ENCODE measurements around the gene FER1L5.

FER1L5 gene

GRCh38 chr2:96716388-96716787 is 73.8 kb downstream of the FER1L5 start:
- DNase-seq (ENCODE audit: low spot score) = no peak
- no peak for TF ChIP-seq CTCF (IDR thresholded peaks at IDR 0.05; ENCODE audit: borderline replicate concordance, control extremely low read depth, extremely low read depth, insufficient read depth, missing control alignments)
- in situ Hi-C loops (cut with MboI; ENCODE audit: low sequenced_read_pairs, unreplicated experiment) = no loop called here

DNA sequence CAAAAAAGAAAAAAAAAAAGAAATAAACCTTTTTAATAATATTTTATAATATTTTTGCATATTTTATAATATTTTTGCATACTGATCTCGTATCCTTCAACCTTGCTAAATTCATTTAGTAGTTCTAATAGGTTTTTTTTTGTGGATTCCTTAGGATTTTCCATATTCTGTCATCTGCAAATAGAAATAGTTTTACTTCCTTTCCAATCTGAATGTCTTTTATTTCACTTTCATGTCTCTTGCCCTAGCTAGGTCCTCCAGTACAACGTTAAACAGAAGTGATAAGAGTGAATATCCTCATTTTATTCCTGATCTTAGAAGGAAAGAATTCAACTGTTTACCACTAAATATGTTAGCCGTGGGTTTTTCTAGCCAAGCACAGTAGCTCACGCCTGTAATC is 83.6 kb downstream of the FER1L5 start:
- in situ Hi-C loops (cut with MboI; ENCODE audit: low sequenced_read_pairs, unreplicated experiment) = no loop called here
- TF ChIP-seq CTCF (IDR thresholded peaks at IDR 0.05; ENCODE audit: borderline replicate concordance, control extremely low read depth, extremely low read depth, insufficient read depth, missing control alignments) = no peak
- no peak for DNase-seq (ENCODE audit: low spot score)

GRCh38 chr2:96727431-96727830 is 84.9 kb downstream of the FER1L5 start:
- no peak for TF ChIP-seq CTCF (IDR thresholded peaks at IDR 0.05; ENCODE audit: borderline replicate concordance, control extremely low read depth, extremely low read depth, insufficient read depth, missing control alignments)
- in situ Hi-C loops (cut with MboI; ENCODE audit: low sequenced_read_pairs, unreplicated experiment) = no loop called here
- DNase-seq (ENCODE audit: low spot score) = no peak

DNA sequence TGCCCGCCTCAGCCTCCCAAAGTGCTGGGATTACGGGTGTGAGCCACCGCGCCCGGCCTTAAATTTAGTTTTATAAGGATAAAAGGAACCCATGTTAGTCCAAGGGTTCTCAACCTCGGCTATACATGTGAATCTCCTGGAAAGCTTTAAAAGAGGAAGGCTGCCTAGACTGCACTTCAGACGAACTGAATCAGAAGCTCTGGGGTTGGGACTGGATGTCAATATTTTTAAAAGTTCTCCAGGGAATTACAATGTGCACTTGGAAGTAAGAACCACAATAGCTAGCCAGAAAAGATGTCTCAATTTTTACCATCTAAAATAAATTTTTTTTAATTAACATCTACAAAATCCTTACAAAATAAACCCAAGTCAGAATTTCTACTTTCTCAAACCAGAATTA is 87.2 kb downstream of the FER1L5 start:
- no peak for TF ChIP-seq CTCF (IDR thresholded peaks at IDR 0.05; ENCODE audit: borderline replicate concordance, control extremely low read depth, extremely low read depth, insufficient read depth, missing control alignments)
- no peak for DNase-seq (ENCODE audit: low spot score)
- in situ Hi-C loops (cut with MboI; ENCODE audit: low sequenced_read_pairs, unreplicated experiment) = no loop called here

DNA sequence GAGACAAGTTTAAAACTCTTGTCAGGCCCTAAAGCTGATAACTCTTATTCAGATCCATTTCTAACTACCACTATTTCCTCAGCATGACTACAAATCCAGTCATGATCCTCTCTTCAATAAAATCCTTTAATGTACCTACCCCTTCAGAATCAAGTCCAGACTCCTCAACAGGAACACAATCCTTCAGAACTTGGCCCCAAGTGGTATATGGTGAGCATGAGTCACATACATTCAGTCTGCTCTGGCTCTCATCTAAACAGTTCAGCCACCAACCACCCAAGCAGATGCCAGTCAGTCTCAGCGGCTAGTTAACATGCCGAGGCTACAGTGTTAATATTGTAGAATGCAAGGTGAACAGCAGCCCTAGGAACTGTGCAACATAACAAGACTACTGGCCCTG is 87.6 kb downstream of the FER1L5 start:
- TF ChIP-seq CTCF (IDR thresholded peaks at IDR 0.05; ENCODE audit: borderline replicate concordance, control extremely low read depth, extremely low read depth, insufficient read depth, missing control alignments) = no peak
- in situ Hi-C loops (cut with MboI; ENCODE audit: low sequenced_read_pairs, unreplicated experiment) = no loop called here
- no peak for DNase-seq (ENCODE audit: low spot score)

- TF ChIP-seq CTCF (IDR thresholded peaks at IDR 0.05; ENCODE audit: borderline replicate concordance, control extremely low read depth, extremely low read depth, insufficient read depth, missing control alignments) = no peak
- DNase-seq (ENCODE audit: low spot score) = no peak
- in situ Hi-C loops (cut with MboI; ENCODE audit: low sequenced_read_pairs, unreplicated experiment) = no loop called here
Measured at GRCh38 chr2:96733931-96734330, 91.4 kb downstream of the FER1L5 start.
